OCI-LY7 (cell line): ENCODE data around the gene PXMP4.

ENCODE experiments used
- CTCF ChIP-seq: fragments of 200-600 bp; sonication (generic); conservative IDR thresholded peaks from 2 replicates; pipeline ENCODE4 v1.5.1; 2014; ENCODE audit warnings: mild to moderate bottlenecking, antibody characterized with exemption, low read length, moderate library complexity, mixed read lengths
- EZH2phosphoT487 ChIP-seq: fragments of 200-600 bp; sonication (generic); IDR thresholded peaks from 2 replicates; pipeline ENCODE4 v1.6.1; 2018; ENCODE audit warnings: low read depth, borderline replicate concordance, mild to moderate bottlenecking, mixed run types, antibody characterized with exemption, low read length, moderate library complexity, mixed read lengths

- no peak for TF ChIP-seq CTCF
- no peak for TF ChIP-seq EZH2phosphoT487
Measured at GRCh38 chr20:33746325-33746998, 26.4 kb upstream of the PXMP4 start.
